HepG2 (cell line): ENCODE measurements around the gene EPN2. TPM values are rescaled to one million over a fixed set of nuclear protein-coding genes. Genes with fewer than 3 reads are reported as not detected.

ENCODE experiments used
- ARNTL ChIP-seq: sonication (generic); formaldehyde crosslinking; IDR thresholded peaks from 2 replicates; pipeline ENCODE4 v1.4.0; 2020; ENCODE audit warnings: mild to moderate bottlenecking, missing genetic modification reagents
- CENPX ChIP-seq: sonication (generic); formaldehyde crosslinking; IDR thresholded peaks from 2 replicates; pipeline ENCODE4 v1.9.0; 2021; ENCODE audit warnings: mild to moderate bottlenecking, missing genetic modification reagents, moderate library complexity
- EZH2 ChIP-seq: conservative IDR thresholded peaks from 2 replicates; pipeline ENCODE4 v1.6.1; 2012; ENCODE audit warnings: mild to moderate bottlenecking, low read depth, low read length, moderate library complexity
- FOXA3 ChIP-seq: IDR thresholded peaks from 2 replicates; pipeline ENCODE4 v1.6.1; 2016; ENCODE audit warnings: missing genetic modification reagents, missing compliant biosample characterization
- HNRNPLL ChIP-seq: fragments of 200-400 bp; formaldehyde crosslinking; IDR thresholded peaks from 2 replicates; pipeline ENCODE4 v1.6.1; 2017; ENCODE audit warnings: mild to moderate bottlenecking, low read depth, low read length; ENCODE audit not compliant: poor library complexity, severe bottlenecking
- KDM4B ChIP-seq: sonication (generic); formaldehyde crosslinking; IDR thresholded peaks from 2 replicates; pipeline ENCODE4 v1.4.0; 2020; ENCODE audit warnings: missing genetic modification reagents
- MTF2 ChIP-seq: sonication (generic); formaldehyde crosslinking; IDR thresholded peaks from 2 replicates; pipeline ENCODE4 v1.5.0; 2020; ENCODE audit warnings: missing genetic modification reagents, borderline replicate concordance
- SAP130 ChIP-seq: IDR thresholded peaks from 2 replicates; pipeline ENCODE4 v1.6.1; 2016; ENCODE audit warnings: low read depth
- SIX4 ChIP-seq: sonication (generic); formaldehyde crosslinking; IDR thresholded peaks from 2 replicates; pipeline ENCODE4 v1.4.0; 2020; ENCODE audit warnings: missing genetic modification reagents
- WIZ ChIP-seq: sonication (generic); formaldehyde crosslinking; IDR thresholded peaks from 2 replicates; pipeline ENCODE4 v1.5.1; 2020; ENCODE audit warnings: mild to moderate bottlenecking, missing genetic modification reagents
- ZNF101 ChIP-seq: sonication (generic); formaldehyde crosslinking; IDR thresholded peaks from 2 replicates; pipeline ENCODE4 v1.4.0; 2020; ENCODE audit warnings: mild to moderate bottlenecking, low read depth, missing genetic modification reagents, borderline replicate concordance
- ZNF598 ChIP-seq: sonication (generic); formaldehyde crosslinking; IDR thresholded peaks from 2 replicates; pipeline ENCODE4 v1.5.1; 2020; ENCODE audit warnings: mild to moderate bottlenecking, missing genetic modification reagents, borderline replicate concordance
- ZNF761 ChIP-seq: sonication (generic); formaldehyde crosslinking; conservative IDR thresholded peaks from 2 replicates; pipeline ENCODE4 v1.4.0; 2020; ENCODE audit warnings: mild to moderate bottlenecking, missing genetic modification reagents
- polyA plus RNA-seq, 8 experiments: library from polyadenylated mRNA; depleted of rRNA in 3 of 8; stranded (reverse) in 7 of 8; unstranded in 1 of 8; fragments of >200 nt; fragmentation: Illumina TruSeq in 4 of 8; extraction: Trizol in 4 of 8; gene quantifications; 2 replicates each; pipeline versions ENCODE4 v1.2.1 to v1.2.3, GENCODE V29; 2011 to 2016; ENCODE audit warnings: low read depth in 4 of 8, missing spikeins in 1 of 8, mixed read lengths in 1 of 8; ENCODE audit not compliant: insufficient read depth in 1 of 8
- total RNA-seq, 5 experiments: library from RNA; depleted of rRNA; stranded (reverse); fragments of >200 nt; fragmentation: Illumina TruSeq; extraction: Trizol; gene quantifications; 2 replicates each; pipeline ENCODE4 v1.2.3, GENCODE V29; 2016; ENCODE audit warnings: low read depth in 1 of 5
- TF ChIP-seq, protein P1 (sequence below): sonication (generic); formaldehyde crosslinking; IDR thresholded peaks from 2 replicates; pipeline ENCODE4 v1.4.0; 2020; ENCODE audit warnings: missing genetic modification reagents, borderline replicate concordance
- TF ChIP-seq, protein P2 (sequence below): sonication (generic); formaldehyde crosslinking; IDR thresholded peaks from 2 replicates; pipeline ENCODE4 v1.8.1; 2022; ENCODE audit warnings: low read depth, mild to moderate bottlenecking, missing genetic modification reagents
- TF ChIP-seq, protein P3 (sequence below): sonication (generic); formaldehyde crosslinking; IDR thresholded peaks from 2 replicates; pipeline ENCODE4 v1.9.0; 2022; ENCODE audit warnings: low read depth, missing genetic modification reagents
- TF ChIP-seq, protein P4 (sequence below): sonication (generic); formaldehyde crosslinking; IDR thresholded peaks from 2 replicates; pipeline ENCODE4 v1.8.0; 2022; ENCODE audit warnings: missing genetic modification reagents, mild to moderate bottlenecking, moderate library complexity, borderline replicate concordance

Gene EPN2
- total and polyA plus RNA-seq, 2 of the 13 experiments (the other 11 are each of a cell fraction or from before 2014, with no cell fraction given), result 7.8 to 19.2 TPM

DNA sequence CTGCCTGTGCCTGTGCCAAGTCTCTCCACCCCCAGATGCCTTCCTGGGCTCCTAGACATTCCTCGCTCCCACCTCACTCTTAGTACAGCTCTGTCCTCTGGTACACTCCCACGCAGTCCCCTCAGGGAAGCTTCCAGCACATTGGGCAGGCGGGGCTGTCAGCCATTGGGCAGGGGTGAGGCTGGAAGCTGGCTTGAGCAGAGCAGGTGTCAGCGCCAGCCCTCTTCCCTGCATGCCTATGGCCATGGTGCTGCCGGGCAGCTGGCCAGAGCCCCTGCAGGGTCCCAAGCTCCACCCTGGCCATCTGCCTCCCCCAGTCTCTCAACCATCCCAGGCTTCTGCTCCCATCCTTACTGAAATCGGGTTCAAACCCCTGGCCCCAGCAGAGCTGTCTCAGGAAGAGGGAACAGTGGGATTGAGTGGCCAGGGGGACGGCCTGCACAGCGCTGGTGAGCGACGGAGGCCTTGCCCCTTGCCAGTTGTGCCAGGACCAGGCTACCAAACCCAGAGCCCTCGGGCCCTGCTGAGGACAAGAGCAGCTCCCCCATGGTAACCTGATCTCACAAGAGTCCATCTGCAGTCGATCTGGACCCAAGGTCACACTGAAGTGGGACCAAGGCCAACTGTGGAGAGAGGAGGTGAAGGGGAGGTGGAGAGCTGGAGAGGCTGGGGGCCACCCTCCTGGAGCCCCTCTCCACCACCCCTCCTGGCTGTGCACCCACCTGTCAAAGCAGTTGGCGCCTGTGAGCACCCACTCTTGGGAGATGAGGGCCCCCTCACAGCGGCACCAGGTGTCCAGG lies 127.7 kb downstream of the EPN2 start (continued):
- TF ChIP-seq SAP130 (CRISPR knock-in tag), result peak; percentile 33; the same call in 1 of the 2 replicates
- no peak; the same call in 1 of the 2 replicates for TF ChIP-seq ZNF598
- no peak for TF ChIP-seq ZNF761 (CRISPR knock-in tag)
- no peak for TF ChIP-seq FOXA3 (CRISPR knock-in tag)
- no peak for TF ChIP-seq MTF2 (CRISPR knock-in tag)
- TF ChIP-seq, protein P1, sequence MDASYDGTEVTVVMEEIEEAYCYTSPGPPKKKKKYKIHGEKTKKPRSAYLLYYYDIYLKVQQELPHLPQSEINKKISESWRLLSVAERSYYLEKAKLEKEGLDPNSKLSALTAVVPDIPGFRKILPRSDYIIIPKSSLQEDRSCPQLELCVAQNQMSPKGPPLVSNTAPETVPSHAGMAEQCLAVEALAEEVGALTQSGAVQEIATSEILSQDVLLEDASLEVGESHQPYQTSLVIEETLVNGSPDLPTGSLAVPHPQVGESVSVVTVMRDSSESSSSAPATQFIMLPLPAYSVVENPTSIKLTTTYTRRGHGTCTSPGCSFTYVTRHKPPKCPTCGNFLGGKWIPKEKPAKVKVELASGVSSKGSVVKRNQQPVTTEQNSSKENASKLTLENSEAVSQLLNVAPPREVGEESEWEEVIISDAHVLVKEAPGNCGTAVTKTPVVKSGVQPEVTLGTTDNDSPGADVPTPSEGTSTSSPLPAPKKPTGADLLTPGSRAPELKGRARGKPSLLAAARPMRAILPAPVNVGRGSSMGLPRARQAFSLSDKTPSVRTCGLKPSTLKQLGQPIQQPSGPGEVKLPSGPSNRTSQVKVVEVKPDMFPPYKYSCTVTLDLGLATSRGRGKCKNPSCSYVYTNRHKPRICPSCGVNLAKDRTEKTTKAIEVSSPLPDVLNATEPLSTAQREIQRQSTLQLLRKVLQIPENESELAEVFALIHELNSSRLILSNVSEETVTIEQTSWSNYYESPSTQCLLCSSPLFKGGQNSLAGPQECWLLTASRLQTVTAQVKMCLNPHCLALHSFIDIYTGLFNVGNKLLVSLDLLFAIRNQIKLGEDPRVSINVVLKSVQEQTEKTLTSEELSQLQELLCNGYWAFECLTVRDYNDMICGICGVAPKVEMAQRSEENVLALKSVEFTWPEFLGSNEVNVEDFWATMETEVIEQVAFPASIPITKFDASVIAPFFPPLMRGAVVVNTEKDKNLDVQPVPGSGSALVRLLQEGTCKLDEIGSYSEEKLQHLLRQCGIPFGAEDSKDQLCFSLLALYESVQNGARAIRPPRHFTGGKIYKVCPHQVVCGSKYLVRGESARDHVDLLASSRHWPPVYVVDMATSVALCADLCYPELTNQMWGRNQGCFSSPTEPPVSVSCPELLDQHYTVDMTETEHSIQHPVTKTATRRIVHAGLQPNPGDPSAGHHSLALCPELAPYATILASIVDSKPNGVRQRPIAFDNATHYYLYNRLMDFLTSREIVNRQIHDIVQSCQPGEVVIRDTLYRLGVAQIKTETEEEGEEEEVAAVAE, result no peak
- TF ChIP-seq ARNTL (CRISPR knock-in tag), result no peak
- no peak for TF ChIP-seq CENPX (CRISPR knock-in tag)
- TF ChIP-seq, protein P2, sequence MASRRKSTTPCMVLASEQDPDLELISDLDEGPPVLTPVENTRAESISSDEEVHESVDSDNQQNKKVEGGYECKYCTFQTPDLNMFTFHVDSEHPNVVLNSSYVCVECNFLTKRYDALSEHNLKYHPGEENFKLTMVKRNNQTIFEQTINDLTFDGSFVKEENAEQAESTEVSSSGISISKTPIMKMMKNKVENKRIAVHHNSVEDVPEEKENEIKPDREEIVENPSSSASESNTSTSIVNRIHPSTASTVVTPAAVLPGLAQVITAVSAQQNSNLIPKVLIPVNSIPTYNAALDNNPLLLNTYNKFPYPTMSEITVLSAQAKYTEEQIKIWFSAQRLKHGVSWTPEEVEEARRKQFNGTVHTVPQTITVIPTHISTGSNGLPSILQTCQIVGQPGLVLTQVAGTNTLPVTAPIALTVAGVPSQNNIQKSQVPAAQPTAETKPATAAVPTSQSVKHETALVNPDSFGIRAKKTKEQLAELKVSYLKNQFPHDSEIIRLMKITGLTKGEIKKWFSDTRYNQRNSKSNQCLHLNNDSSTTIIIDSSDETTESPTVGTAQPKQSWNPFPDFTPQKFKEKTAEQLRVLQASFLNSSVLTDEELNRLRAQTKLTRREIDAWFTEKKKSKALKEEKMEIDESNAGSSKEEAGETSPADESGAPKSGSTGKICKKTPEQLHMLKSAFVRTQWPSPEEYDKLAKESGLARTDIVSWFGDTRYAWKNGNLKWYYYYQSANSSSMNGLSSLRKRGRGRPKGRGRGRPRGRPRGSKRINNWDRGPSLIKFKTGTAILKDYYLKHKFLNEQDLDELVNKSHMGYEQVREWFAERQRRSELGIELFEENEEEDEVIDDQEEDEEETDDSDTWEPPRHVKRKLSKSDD, result no peak
- no peak for TF ChIP-seq KDM4B (CRISPR knock-in tag)
- TF ChIP-seq, protein P3, sequence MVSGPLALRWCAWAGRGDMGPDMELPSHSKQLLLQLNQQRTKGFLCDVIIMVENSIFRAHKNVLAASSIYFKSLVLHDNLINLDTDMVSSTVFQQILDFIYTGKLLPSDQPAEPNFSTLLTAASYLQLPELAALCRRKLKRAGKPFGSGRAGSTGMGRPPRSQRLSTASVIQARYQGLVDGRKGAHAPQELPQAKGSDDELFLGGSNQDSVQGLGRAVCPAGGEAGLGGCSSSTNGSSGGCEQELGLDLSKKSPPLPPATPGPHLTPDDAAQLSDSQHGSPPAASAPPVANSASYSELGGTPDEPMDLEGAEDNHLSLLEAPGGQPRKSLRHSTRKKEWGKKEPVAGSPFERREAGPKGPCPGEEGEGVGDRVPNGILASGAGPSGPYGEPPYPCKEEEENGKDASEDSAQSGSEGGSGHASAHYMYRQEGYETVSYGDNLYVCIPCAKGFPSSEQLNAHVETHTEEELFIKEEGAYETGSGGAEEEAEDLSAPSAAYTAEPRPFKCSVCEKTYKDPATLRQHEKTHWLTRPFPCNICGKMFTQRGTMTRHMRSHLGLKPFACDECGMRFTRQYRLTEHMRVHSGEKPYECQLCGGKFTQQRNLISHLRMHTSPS (CRISPR knock-in tag), result peak; percentile 72; the same call in 1 of the 2 replicates
- no peak for TF ChIP-seq WIZ (CRISPR knock-in tag)
- TF ChIP-seq ZNF101 (CRISPR knock-in tag), result no peak
- TF ChIP-seq EZH2, result no peak
- TF ChIP-seq, protein P4, sequence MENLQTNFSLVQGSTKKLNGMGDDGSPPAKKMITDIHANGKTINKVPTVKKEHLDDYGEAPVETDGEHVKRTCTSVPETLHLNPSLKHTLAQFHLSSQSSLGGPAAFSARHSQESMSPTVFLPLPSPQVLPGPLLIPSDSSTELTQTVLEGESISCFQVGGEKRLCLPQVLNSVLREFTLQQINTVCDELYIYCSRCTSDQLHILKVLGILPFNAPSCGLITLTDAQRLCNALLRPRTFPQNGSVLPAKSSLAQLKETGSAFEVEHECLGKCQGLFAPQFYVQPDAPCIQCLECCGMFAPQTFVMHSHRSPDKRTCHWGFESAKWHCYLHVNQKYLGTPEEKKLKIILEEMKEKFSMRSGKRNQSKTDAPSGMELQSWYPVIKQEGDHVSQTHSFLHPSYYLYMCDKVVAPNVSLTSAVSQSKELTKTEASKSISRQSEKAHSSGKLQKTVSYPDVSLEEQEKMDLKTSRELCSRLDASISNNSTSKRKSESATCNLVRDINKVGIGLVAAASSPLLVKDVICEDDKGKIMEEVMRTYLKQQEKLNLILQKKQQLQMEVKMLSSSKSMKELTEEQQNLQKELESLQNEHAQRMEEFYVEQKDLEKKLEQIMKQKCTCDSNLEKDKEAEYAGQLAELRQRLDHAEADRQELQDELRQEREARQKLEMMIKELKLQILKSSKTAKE, result no peak
- TF ChIP-seq HNRNPLL, result no peak
- TF ChIP-seq SIX4 (CRISPR knock-in tag), result peak; percentile 98
